Left ventricle myocardium inferior (tissue), 1 donor: ENCODE results near the gene YWHAQ. TPM values are rescaled to one million over a fixed set of nuclear protein-coding genes. Genes with fewer than 3 reads are reported as not detected.

Experiments
- DNase-seq: peaks from one replicate; pipeline ENCODE4 v3.0.0-alpha.2; 2020
- H3K27ac ChIP-seq: fragments of 200-600 bp; replicated peaks from 2 replicates; pipeline ENCODE4 v1.8.0; 2021
- H3K27me3 ChIP-seq: fragments of 200-600 bp; 2 replicates; pipeline ENCODE4 v1.8.0; 2021; ENCODE audit warnings: low read depth
- H3K36me3 ChIP-seq: fragments of 200-600 bp; 2 replicates; pipeline ENCODE4 v1.8.0; 2021
- H3K4me1 ChIP-seq: fragments of 200-600 bp; 2 replicates; pipeline ENCODE4 v1.8.0; 2021
- H3K4me3 ChIP-seq: fragments of 200-600 bp; 2 replicates; pipeline ENCODE4 v1.8.0; 2021; ENCODE audit warnings: mild to moderate bottlenecking, moderate library complexity
- H3K9me3 ChIP-seq: fragments of 200-600 bp; replicated peaks from 2 replicates; pipeline ENCODE4 v1.8.0; 2021
- CTCF ChIP-seq: fragments of 200-600 bp; IDR thresholded peaks from 2 replicates; pipeline ENCODE4 v1.8.0; 2021; ENCODE audit warnings: antibody characterized with exemption, mild to moderate bottlenecking, borderline replicate concordance
- intact Hi-C: fragments of 100-400 bp; cut with micrococcal nuclease; formaldehyde crosslinking; loops from one replicate; pipeline ENCODE4 v1.11.0; 2022
- total RNA-seq: library from RNA; stranded (reverse); fragmentation: NEBNext Ultra II Directional; extraction: Animal tissue kit (Norgen Biotek cat#: 25700); gene quantifications from one replicate; pipeline ENCODE4 v1.2.1, GENCODE V29; 2021
- donor health status: DM: no; HTN: yes; CAD: no; lungs with severe emphysema.

The YWHAQ gene
- total RNA-seq, 1 donor from 2014 or later, result 178 TPM

- TF ChIP-seq CTCF, result no peak
Observed at GRCh38 chr2:9655441-9656269, 24.9 kb upstream of the YWHAQ start.

GRCh38 chr2:9654452-9655100 lies 23.8 kb upstream of the YWHAQ start:
- Histone ChIP-seq H3K36me3 (no peaks in the 10 kb centered on the region), H3K27me3 (no peaks in the 10 kb centered on the region), H3K4me1 (no peaks in the 10 kb centered on the region), H3K27ac (no peak overlapping the region), H3K4me3 (no peak overlapping the region), H3K9me3 (no peaks in the 10 kb centered on the region)
- DNase-seq, result no peak
- no peak for TF ChIP-seq CTCF
- intact Hi-C loops, result no loop called here

More at GRCh38 chr2:9655441-9656269, 24.9 kb upstream of the YWHAQ start:
- Histone ChIP-seq H3K4me1 (no peaks in the 10 kb centered on the region), H3K4me3 (no peak overlapping the region), H3K27me3 (no peaks in the 10 kb centered on the region), H3K36me3 (no peaks in the 10 kb centered on the region), H3K27ac (no peak overlapping the region), H3K9me3 (no peaks in the 10 kb centered on the region)
- no peak for DNase-seq
- intact Hi-C loops, result no loop called here

GRCh38 chr2:9653485-9654271 lies 22.9 kb upstream of the YWHAQ start:
- Histone ChIP-seq H3K4me3 (no peak overlapping the region), H3K36me3 (no peaks in the 10 kb centered on the region), H3K4me1 (no peaks in the 10 kb centered on the region), H3K27me3 (no peaks in the 10 kb centered on the region), H3K27ac (no peak overlapping the region), H3K9me3 (no peaks in the 10 kb centered on the region)
- TF ChIP-seq CTCF, result no peak
- DNase-seq, result no peak
- intact Hi-C loops, result no loop called here

- no peak for TF ChIP-seq CTCF
- intact Hi-C loops, result no loop called here
- no peaks in the 10 kb centered on the region for H3K4me1 ChIP-seq
- H3K36me3 ChIP-seq, result no peaks in the 10 kb centered on the region
- no peak overlapping the region for H3K4me3 ChIP-seq
- no peaks in the 10 kb centered on the region for H3K9me3 ChIP-seq
- DNase-seq, result no peak
- H3K27ac ChIP-seq, result no peak overlapping the region
- no peaks in the 10 kb centered on the region for H3K27me3 ChIP-seq
Observed at GRCh38 chr2:9652898-9653479, 22.2 kb upstream of the YWHAQ start.

GRCh38 chr2:9652267-9652666 lies 21.5 kb upstream of the YWHAQ start:
- no peaks in the 10 kb centered on the region for H3K27me3 ChIP-seq
- no peak overlapping the region for H3K27ac ChIP-seq
- H3K4me1 ChIP-seq, result no peaks in the 10 kb centered on the region
- no peak overlapping the region for H3K4me3 ChIP-seq
- H3K9me3 ChIP-seq, result no peaks in the 10 kb centered on the region
- intact Hi-C loops, result no loop called here
- no peak for TF ChIP-seq CTCF
- H3K36me3 ChIP-seq, result no peaks in the 10 kb centered on the region
- DNase-seq, result no peak
